ENCODE results near the gene CACNA2D1.

The CACNA2D1 gene

GRCh38 chr7:82450759-82451158 lies 7.2 kb upstream of the CACNA2D1 start:
- Histone ChIP-seq H3K4me3 (ENCODE audit: low read depth, low read length) (no peak overlapping the region), H3K9me3 (ENCODE audit: control insufficient read depth, insufficient read depth, low read depth, low read length) (no peaks in the 10 kb centered on the region), H3K36me3 (ENCODE audit: control insufficient read depth, insufficient read depth, low read length) (no peaks in the 10 kb centered on the region), H3K9ac (ENCODE audit: low read length) (no peak overlapping the region), H3K27ac (ENCODE audit: low read depth, low read length) (no peak overlapping the region), H3K27me3 (ENCODE audit: control insufficient read depth, insufficient read depth, low read length) (no peaks in the 10 kb centered on the region), H3K4me1 (ENCODE audit: control insufficient read depth, insufficient read depth, low read length) (peaks cover 6% of the 10 kb centered on the region; the same call in 1 of the 2 replicates)

GRCh38 chr7:82449910-82450309 lies 6.3 kb upstream of the CACNA2D1 start:
- Histone ChIP-seq H3K27me3 (ENCODE audit: control insufficient read depth, insufficient read depth, low read length) (0 out of 2 replicates have a peak, but pooled peaks cover 3% of the 10 kb centered on the region), H3K9ac (ENCODE audit: low read length) (no peak overlapping the region), H3K27ac (ENCODE audit: low read depth, low read length) (no peak overlapping the region), H3K4me3 (ENCODE audit: low read depth, low read length) (no peak overlapping the region), H3K4me1 (ENCODE audit: control insufficient read depth, insufficient read depth, low read length) (peaks cover 14% of the 10 kb centered on the region), H3K9me3 (ENCODE audit: control insufficient read depth, insufficient read depth, low read depth, low read length) (no peaks in the 10 kb centered on the region), H3K36me3 (ENCODE audit: control insufficient read depth, insufficient read depth, low read length) (no peaks in the 10 kb centered on the region)

GRCh38 chr7:82446897-82447296 lies 3.3 kb upstream of the CACNA2D1 start:
- no peaks in the 10 kb centered on the region for H3K9me3 ChIP-seq (ENCODE audit: control insufficient read depth, insufficient read depth, low read depth, low read length)
- no peak overlapping the region for H3K27ac ChIP-seq (ENCODE audit: low read depth, low read length)
- no peak overlapping the region for H3K9ac ChIP-seq (ENCODE audit: low read length)
- no peak overlapping the region for H3K4me3 ChIP-seq (ENCODE audit: low read depth, low read length)
- H3K27me3 ChIP-seq (ENCODE audit: control insufficient read depth, insufficient read depth, low read length): 0 out of 2 replicates have a peak, but pooled peaks cover 3% of the 10 kb centered on the region
- no peaks in the 10 kb centered on the region for H3K36me3 ChIP-seq (ENCODE audit: control insufficient read depth, insufficient read depth, low read length)
- peaks cover 16% of the 10 kb centered on the region for H3K4me1 ChIP-seq (ENCODE audit: control insufficient read depth, insufficient read depth, low read length)

GRCh38 chr7:82445271-82445670 lies 1.7 kb upstream of the CACNA2D1 start:
- H3K9me3 ChIP-seq (ENCODE audit: control insufficient read depth, insufficient read depth, low read depth, low read length): no peaks in the 10 kb centered on the region
- H3K9ac ChIP-seq (ENCODE audit: low read length): no peak overlapping the region
- peaks cover 28% of the 10 kb centered on the region for H3K4me1 ChIP-seq (ENCODE audit: control insufficient read depth, insufficient read depth, low read length)
- H3K36me3 ChIP-seq (ENCODE audit: control insufficient read depth, insufficient read depth, low read length): no peaks in the 10 kb centered on the region
- no peak overlapping the region for H3K27ac ChIP-seq (ENCODE audit: low read depth, low read length)
- H3K4me3 ChIP-seq (ENCODE audit: low read depth, low read length): peak overlapping the region; percentile 94; the same call in 1 of the 2 replicates
- 0 out of 2 replicates have a peak, but pooled peaks cover 3% of the 10 kb centered on the region for H3K27me3 ChIP-seq (ENCODE audit: control insufficient read depth, insufficient read depth, low read length)

- H3K9ac ChIP-seq (ENCODE audit: low read length): peak overlapping the region; percentile 70
- H3K4me3 ChIP-seq (ENCODE audit: low read depth, low read length): peak overlapping the region; percentile 94
Observed at GRCh38 chr7:82444220-82444909, 788 bp upstream of the CACNA2D1 start.

GRCh38 chr7:82443036-82443546 lies 486 bp downstream of the CACNA2D1 start:
- H3K27ac ChIP-seq (ENCODE audit: low read depth, low read length): peak overlapping the region; percentile 97
- H3K36me3 ChIP-seq (ENCODE audit: control insufficient read depth, insufficient read depth, low read length): no peaks in the 10 kb centered on the region
- 0 out of 2 replicates have a peak, but pooled peaks cover 3% of the 10 kb centered on the region for H3K27me3 ChIP-seq (ENCODE audit: control insufficient read depth, insufficient read depth, low read length)
- H3K9me3 ChIP-seq (ENCODE audit: control insufficient read depth, insufficient read depth, low read depth, low read length): no peaks in the 10 kb centered on the region
- peaks cover 34% of the 10 kb centered on the region for H3K4me1 ChIP-seq (ENCODE audit: control insufficient read depth, insufficient read depth, low read length)
- peak overlapping the region; percentile 98 for H3K9ac ChIP-seq (ENCODE audit: low read length)
- H3K4me3 ChIP-seq (ENCODE audit: low read depth, low read length): peak overlapping the region; percentile 94

More at GRCh38 chr7:82444220-82444909, 788 bp upstream of the CACNA2D1 start:
- 0 out of 2 replicates have a peak, but pooled peaks cover 3% of the 10 kb centered on the region for H3K27me3 ChIP-seq (ENCODE audit: control insufficient read depth, insufficient read depth, low read length)
- H3K27ac ChIP-seq (ENCODE audit: low read depth, low read length): peak overlapping the region; percentile 97; the same call in 1 of the 2 replicates
- H3K36me3 ChIP-seq (ENCODE audit: control insufficient read depth, insufficient read depth, low read length): no peaks in the 10 kb centered on the region
- H3K9me3 ChIP-seq (ENCODE audit: control insufficient read depth, insufficient read depth, low read depth, low read length): no peaks in the 10 kb centered on the region
- H3K4me1 ChIP-seq (ENCODE audit: control insufficient read depth, insufficient read depth, low read length): peaks cover 31% of the 10 kb centered on the region

GRCh38 chr7:82442492-82443035 lies 1.0 kb downstream of the CACNA2D1 start:
- 0 out of 2 replicates have a peak, but pooled peaks cover 3% of the 10 kb centered on the region for H3K27me3 ChIP-seq (ENCODE audit: control insufficient read depth, insufficient read depth, low read length)
- H3K36me3 ChIP-seq (ENCODE audit: control insufficient read depth, insufficient read depth, low read length): no peaks in the 10 kb centered on the region
- H3K4me1 ChIP-seq (ENCODE audit: control insufficient read depth, insufficient read depth, low read length): peaks cover 34% of the 10 kb centered on the region
- H3K9me3 ChIP-seq (ENCODE audit: control insufficient read depth, insufficient read depth, low read depth, low read length): no peaks in the 10 kb centered on the region
- peak overlapping the region; percentile 94 for H3K4me3 ChIP-seq (ENCODE audit: low read depth, low read length)
- peak overlapping the region; percentile 98 for H3K9ac ChIP-seq (ENCODE audit: low read length)
- H3K27ac ChIP-seq (ENCODE audit: low read depth, low read length): peak overlapping the region; percentile 97; the same call in 1 of the 2 replicates

- peak overlapping the region; percentile 59 for H3K27ac ChIP-seq (ENCODE audit: low read depth, low read length)
- H3K27me3 ChIP-seq (ENCODE audit: control insufficient read depth, insufficient read depth, low read length): 0 out of 2 replicates have a peak, but pooled peaks cover 3% of the 10 kb centered on the region
- H3K9me3 ChIP-seq (ENCODE audit: control insufficient read depth, insufficient read depth, low read depth, low read length): no peaks in the 10 kb centered on the region
- H3K9ac ChIP-seq (ENCODE audit: low read length): peak overlapping the region; percentile 98
- no peaks in the 10 kb centered on the region for H3K36me3 ChIP-seq (ENCODE audit: control insufficient read depth, insufficient read depth, low read length)
- H3K4me1 ChIP-seq (ENCODE audit: control insufficient read depth, insufficient read depth, low read length): peaks cover 34% of the 10 kb centered on the region
- H3K4me3 ChIP-seq (ENCODE audit: low read depth, low read length): peak overlapping the region; percentile 94
Observed at GRCh38 chr7:82441669-82442478, 1.7 kb downstream of the CACNA2D1 start.

GRCh38 chr7:82438521-82438920 lies 5.1 kb downstream of the CACNA2D1 start:
- no peak overlapping the region for H3K9ac ChIP-seq (ENCODE audit: low read length)
- no peak overlapping the region for H3K27ac ChIP-seq (ENCODE audit: low read depth, low read length)
- no peaks in the 10 kb centered on the region for H3K36me3 ChIP-seq (ENCODE audit: control insufficient read depth, insufficient read depth, low read length)

GRCh38 chr7:82435769-82436168 lies 7.8 kb downstream of the CACNA2D1 start:
- Histone ChIP-seq H3K4me1 (ENCODE audit: control insufficient read depth, insufficient read depth, low read length) (peaks cover 12% of the 10 kb centered on the region), H3K4me3 (ENCODE audit: low read depth, low read length) (no peak overlapping the region), H3K36me3 (ENCODE audit: control insufficient read depth, insufficient read depth, low read length) (no peaks in the 10 kb centered on the region), H3K9me3 (ENCODE audit: control insufficient read depth, insufficient read depth, low read depth, low read length) (no peaks in the 10 kb centered on the region), H3K27ac (ENCODE audit: low read depth, low read length) (no peak overlapping the region), H3K27me3 (ENCODE audit: control insufficient read depth, insufficient read depth, low read length) (no peaks in the 10 kb centered on the region), H3K9ac (ENCODE audit: low read length) (no peak overlapping the region)

More at GRCh38 chr7:82438521-82438920, 5.1 kb downstream of the CACNA2D1 start:
- no peak overlapping the region for H3K4me3 ChIP-seq (ENCODE audit: low read depth, low read length)
- H3K27me3 ChIP-seq (ENCODE audit: control insufficient read depth, insufficient read depth, low read length): no peaks in the 10 kb centered on the region
- peaks cover 20% of the 10 kb centered on the region for H3K4me1 ChIP-seq (ENCODE audit: control insufficient read depth, insufficient read depth, low read length)
- no peaks in the 10 kb centered on the region for H3K9me3 ChIP-seq (ENCODE audit: control insufficient read depth, insufficient read depth, low read depth, low read length)

All from HUES6 (cell line).